ENCODE results near the gene TEAD1. TPM values are rescaled to one million over a fixed set of nuclear protein-coding genes. Genes with fewer than 3 reads are reported as not detected.

TEAD1 gene
- total and polyA plus RNA-seq, 5 donors from 2014 or later, result 0.30 TPM; not detected in 4

GRCh38 chr11:12862696-12863469 lies 188.7 kb downstream of the TEAD1 start:
- Histone ChIP-seq H3K27ac (ENCODE audit: insufficient read depth, low read length, poor library complexity, severe bottlenecking) (no peak overlapping the region), H3K9me3 (ENCODE audit: control insufficient read depth in 2 of 2, low read length in 2 of 2) (no peaks in the 10 kb centered on the region), H3K4me1 (ENCODE audit: control insufficient read depth, insufficient read depth, low read length, poor library complexity, severe bottlenecking) (no peaks in the 10 kb centered on the region), H3K4me3 (ENCODE audit: low read depth, low read length) (no peak overlapping the region), H3K36me3 (ENCODE audit: control insufficient read depth, insufficient read depth, low read length) (no peaks in the 10 kb centered on the region), H3K27me3 (ENCODE audit: control insufficient read depth, insufficient read depth, low read length) (peaks cover 20% of the 10 kb centered on the region)
- H3K9me3 Mint-ChIP-seq, result peaks cover 0 to 3% (median 0%) of the 10 kb centered on the region in 7 donors
- no peak overlapping the region for H3K4me3 Mint-ChIP-seq
- peaks cover 44% of the 10 kb centered on the region for H3K27me3 Mint-ChIP-seq
- no peaks in the 10 kb centered on the region for H3K36me3 Mint-ChIP-seq
- peaks cover 0 to 8% (median 1%) of the 10 kb centered on the region in 4 donors for H3K4me1 Mint-ChIP-seq
- H3K27ac Mint-ChIP-seq, result no peak overlapping the region
- DNase-seq, result no peak
- no peak for ATAC-seq (ENCODE audit: low read depth in 2 of 2)

- Histone ChIP-seq H3K9me3 (ENCODE audit: control insufficient read depth in 2 of 2, low read length in 2 of 2) (no peaks in the 10 kb centered on the region), H3K27ac (ENCODE audit: insufficient read depth, low read length, poor library complexity, severe bottlenecking) (no peak overlapping the region), H3K36me3 (ENCODE audit: control insufficient read depth, insufficient read depth, low read length) (no peaks in the 10 kb centered on the region), H3K4me3 (ENCODE audit: low read depth, low read length) (no peak overlapping the region), H3K4me1 (ENCODE audit: control insufficient read depth, insufficient read depth, low read length, poor library complexity, severe bottlenecking) (no peaks in the 10 kb centered on the region), H3K27me3 (ENCODE audit: control insufficient read depth, insufficient read depth, low read length) (peaks cover 19% of the 10 kb centered on the region)
- peaks cover 0 to 3% (median 0%) of the 10 kb centered on the region in 7 donors for H3K9me3 Mint-ChIP-seq
- H3K4me3 Mint-ChIP-seq, result no peak overlapping the region
- H3K27ac Mint-ChIP-seq, result no peak overlapping the region
- ATAC-seq (ENCODE audit: low read depth in 2 of 2) (no peak), DNase-seq (no peak)
- H3K36me3 Mint-ChIP-seq, result no peaks in the 10 kb centered on the region
- H3K4me1 Mint-ChIP-seq, result peaks cover 0 to 8% (median 1%) of the 10 kb centered on the region in 4 donors
- peaks cover 44% of the 10 kb centered on the region for H3K27me3 Mint-ChIP-seq
Measured at GRCh38 chr11:12863605-12864121, 189.4 kb downstream of the TEAD1 start.

DNA sequence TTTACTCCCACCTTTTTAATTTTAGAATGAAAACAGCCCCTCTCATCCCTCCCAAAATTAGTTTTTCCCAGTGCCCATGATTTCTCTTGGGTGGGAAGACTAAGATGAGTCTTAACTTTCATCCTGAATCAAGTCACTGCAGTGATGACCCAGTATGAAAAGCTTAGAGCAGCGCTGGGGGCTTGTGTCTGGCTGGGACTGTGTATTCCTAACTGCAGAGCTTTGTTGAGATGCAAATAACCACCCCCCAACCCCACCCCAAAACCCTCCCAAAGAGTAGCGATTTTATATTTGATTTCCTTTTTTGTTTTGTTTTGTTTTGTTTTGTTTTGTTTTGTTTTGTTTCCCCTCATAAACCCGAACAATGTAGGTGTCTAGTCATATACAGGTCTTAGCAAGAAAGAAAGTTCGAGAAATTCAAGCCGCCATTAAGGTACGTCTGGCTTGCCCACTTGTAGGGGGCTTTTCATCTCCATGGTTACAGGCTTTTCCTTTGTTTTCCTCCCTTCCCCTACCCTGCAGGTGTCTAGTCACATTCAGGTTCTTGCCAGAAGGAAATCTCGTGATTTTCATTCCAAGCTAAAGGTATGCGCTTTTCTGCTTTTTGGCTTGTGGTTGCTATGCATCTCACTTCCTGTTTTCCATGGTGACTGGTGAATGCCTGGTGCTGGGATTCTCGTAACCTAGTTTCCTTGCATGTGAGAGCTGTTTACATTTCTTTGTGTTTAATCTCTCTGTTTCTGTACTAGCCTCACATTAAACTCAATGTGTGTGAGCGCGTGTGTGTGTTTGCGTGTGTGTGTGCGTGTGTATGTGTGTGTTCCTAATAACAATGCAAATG lies 190.3 kb downstream of the TEAD1 start:
- peaks cover 0 to 8% (median 1%) of the 10 kb centered on the region in 4 donors for H3K4me1 Mint-ChIP-seq
- Histone ChIP-seq H3K27ac (ENCODE audit: insufficient read depth, low read length, poor library complexity, severe bottlenecking) (no peak overlapping the region), H3K4me3 (ENCODE audit: low read depth, low read length) (no peak overlapping the region), H3K4me1 (ENCODE audit: control insufficient read depth, insufficient read depth, low read length, poor library complexity, severe bottlenecking) (no peaks in the 10 kb centered on the region), H3K36me3 (ENCODE audit: control insufficient read depth, insufficient read depth, low read length) (no peaks in the 10 kb centered on the region), H3K27me3 (ENCODE audit: control insufficient read depth, insufficient read depth, low read length) (peaks cover 16% of the 10 kb centered on the region), H3K9me3 (ENCODE audit: control insufficient read depth in 2 of 2, low read length in 2 of 2) (no peaks in the 10 kb centered on the region)
- no peaks in the 10 kb centered on the region for H3K36me3 Mint-ChIP-seq
- no peak overlapping the region for H3K27ac Mint-ChIP-seq
- DNase-seq, result no peak
- H3K27me3 Mint-ChIP-seq, result peaks cover 44% of the 10 kb centered on the region
- H3K4me3 Mint-ChIP-seq, result no peak overlapping the region
- H3K9me3 Mint-ChIP-seq, result peaks cover 0 to 4% (median 0%) of the 10 kb centered on the region in 7 donors
- no peak for ATAC-seq (ENCODE audit: low read depth in 2 of 2)

- Histone ChIP-seq H3K36me3 (ENCODE audit: control insufficient read depth, insufficient read depth, low read length) (no peaks in the 10 kb centered on the region), H3K4me1 (ENCODE audit: control insufficient read depth, insufficient read depth, low read length, poor library complexity, severe bottlenecking) (no peaks in the 10 kb centered on the region), H3K9me3 (ENCODE audit: control insufficient read depth in 2 of 2, low read length in 2 of 2) (no peaks in the 10 kb centered on the region), H3K4me3 (ENCODE audit: low read depth, low read length) (no peak overlapping the region), H3K27ac (ENCODE audit: insufficient read depth, low read length, poor library complexity, severe bottlenecking) (no peak overlapping the region), H3K27me3 (ENCODE audit: control insufficient read depth, insufficient read depth, low read length) (peaks cover 16% of the 10 kb centered on the region)
- no peak for ATAC-seq (ENCODE audit: low read depth in 2 of 2)
- no peak for DNase-seq
- Mint-ChIP-seq H3K36me3 (no peaks in the 10 kb centered on the region), H3K27me3 (peaks cover 36% of the 10 kb centered on the region), H3K27ac (no peak overlapping the region), H3K4me1 (peaks cover 0 to 8% (median 1%) of the 10 kb centered on the region in 4 donors), H3K9me3 (peaks cover 0 to 4% (median 0%) of the 10 kb centered on the region in 7 donors), H3K4me3 (no peak overlapping the region)
Measured at GRCh38 chr11:12865863-12866595, 191.8 kb downstream of the TEAD1 start.

DNA sequence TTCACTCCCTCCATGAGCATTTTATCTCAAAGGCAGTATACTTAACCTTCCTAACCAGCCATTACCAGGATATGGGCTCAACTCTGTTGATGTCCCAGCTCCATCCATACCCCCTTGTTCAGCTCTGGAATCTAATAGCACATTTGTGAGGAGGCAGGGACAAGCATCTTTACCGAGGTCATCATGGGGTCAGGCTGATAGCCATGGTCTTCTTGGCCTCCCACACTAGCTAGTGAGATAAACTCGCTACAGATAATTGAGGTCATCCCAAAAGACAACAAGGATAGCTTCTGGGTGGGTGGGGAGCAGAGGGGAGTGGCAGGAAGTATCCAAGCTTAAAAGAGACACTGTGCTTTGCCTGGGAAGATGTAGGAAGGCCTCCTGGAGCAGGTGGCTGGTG lies 193.3 kb downstream of the TEAD1 start:
- no peaks in the 10 kb centered on the region for H3K4me1 ChIP-seq (ENCODE audit: control insufficient read depth, insufficient read depth, low read length, poor library complexity, severe bottlenecking)
- Mint-ChIP-seq H3K4me3 (no peak overlapping the region), H3K4me1 (peaks cover 0 to 8% (median 1%) of the 10 kb centered on the region in 4 donors), H3K9me3 (peaks cover 0 to 4% (median 0%) of the 10 kb centered on the region in 7 donors), H3K27me3 (peaks cover 30% of the 10 kb centered on the region), H3K27ac (no peak overlapping the region), H3K36me3 (no peaks in the 10 kb centered on the region)
- no peaks in the 10 kb centered on the region for H3K36me3 ChIP-seq (ENCODE audit: control insufficient read depth, insufficient read depth, low read length)
- DNase-seq, result no peak
- H3K4me3 ChIP-seq (ENCODE audit: low read depth, low read length), result no peak overlapping the region
- no peak for ATAC-seq (ENCODE audit: low read depth in 2 of 2)
- peaks cover 16% of the 10 kb centered on the region for H3K27me3 ChIP-seq (ENCODE audit: control insufficient read depth, insufficient read depth, low read length)
- H3K27ac ChIP-seq (ENCODE audit: insufficient read depth, low read length, poor library complexity, severe bottlenecking), result no peak overlapping the region
- H3K9me3 ChIP-seq (ENCODE audit: control insufficient read depth in 2 of 2, low read length in 2 of 2), result no peaks in the 10 kb centered on the region

GRCh38 chr11:12868315-12869073 lies 194.3 kb downstream of the TEAD1 start:
- peaks cover 0 to 3% (median 0%) of the 10 kb centered on the region in 7 donors for H3K9me3 Mint-ChIP-seq
- DNase-seq (no peak), ATAC-seq (ENCODE audit: low read depth in 2 of 2) (no peak)
- no peak overlapping the region for H3K4me3 Mint-ChIP-seq
- peaks cover 0 to 8% (median 1%) of the 10 kb centered on the region in 4 donors for H3K4me1 Mint-ChIP-seq
- Histone ChIP-seq H3K27ac (ENCODE audit: insufficient read depth, low read length, poor library complexity, severe bottlenecking) (no peak overlapping the region), H3K9me3 (ENCODE audit: control insufficient read depth in 2 of 2, low read length in 2 of 2) (no peaks in the 10 kb centered on the region), H3K4me1 (ENCODE audit: control insufficient read depth, insufficient read depth, low read length, poor library complexity, severe bottlenecking) (no peaks in the 10 kb centered on the region), H3K4me3 (ENCODE audit: low read depth, low read length) (no peak overlapping the region), H3K27me3 (ENCODE audit: control insufficient read depth, insufficient read depth, low read length) (peaks cover 13% of the 10 kb centered on the region), H3K36me3 (ENCODE audit: control insufficient read depth, insufficient read depth, low read length) (no peaks in the 10 kb centered on the region)
- H3K36me3 Mint-ChIP-seq, result no peaks in the 10 kb centered on the region
- H3K27me3 Mint-ChIP-seq, result peaks cover 30% of the 10 kb centered on the region
- H3K27ac Mint-ChIP-seq, result no peak overlapping the region

- H3K4me3 ChIP-seq (ENCODE audit: low read depth, low read length), result no peak overlapping the region
- no peaks in the 10 kb centered on the region for H3K9me3 ChIP-seq (ENCODE audit: control insufficient read depth in 2 of 2, low read length in 2 of 2)
- Mint-ChIP-seq H3K27ac (no peak overlapping the region), H3K4me1 (no peaks in the 10 kb centered on the region), H3K36me3 (no peaks in the 10 kb centered on the region), H3K4me3 (no peak overlapping the region), H3K27me3 (peaks cover 13% of the 10 kb centered on the region), H3K9me3 (peaks cover 0 to 3% (median 0%) of the 10 kb centered on the region in 7 donors)
- H3K36me3 ChIP-seq (ENCODE audit: control insufficient read depth, insufficient read depth, low read length), result no peaks in the 10 kb centered on the region
- H3K4me1 ChIP-seq (ENCODE audit: control insufficient read depth, insufficient read depth, low read length, poor library complexity, severe bottlenecking), result no peaks in the 10 kb centered on the region
- H3K27me3 ChIP-seq (ENCODE audit: control insufficient read depth, insufficient read depth, low read length), result no peaks in the 10 kb centered on the region
- H3K27ac ChIP-seq (ENCODE audit: insufficient read depth, low read length, poor library complexity, severe bottlenecking), result no peak overlapping the region
- ATAC-seq (ENCODE audit: low read depth in 2 of 2) (no peak), DNase-seq (no peak)
Measured at GRCh38 chr11:12871241-12871640, 197.0 kb downstream of the TEAD1 start.
